H1 (cell line): ENCODE measurements around the gene MICU1.

Experiments
- CBX5 ChIP-seq: fragments of 300-800, 300-1000 bp; sonication (generic); IDR thresholded peaks from 2 replicates; pipeline ENCODE4 v1.7.1; 2016; ENCODE audit warnings: antibody characterized with exemption, low read length, low read depth
- CTCF ChIP-seq, 3 experiments: IDR thresholded peaks; 1 replicate in 2 of 3; 2 replicates in 1 of 3; pipeline versions ENCODE4 v1.5.1 to v1.6.1; 2011; ENCODE audit warnings: low read length in 3 of 3, mild to moderate bottlenecking in 3 of 3, inconsistent platforms in 2 of 3, low read depth in 1 of 3, moderate library complexity in 1 of 3; ENCODE audit not compliant: insufficient read depth in 1 of 3; ENCODE audit errors: control extremely low read depth in 1 of 3
- EGR1 ChIP-seq: IDR thresholded peaks from 2 replicates; pipeline ENCODE4 v1.6.1; 2011; ENCODE audit warnings: low read depth, low read length, borderline replicate concordance
- YY1 ChIP-seq: IDR thresholded peaks from 2 replicates; pipeline ENCODE4 v1.6.1; 2011; ENCODE audit warnings: low read depth, mild to moderate bottlenecking, low read length
- ZNF274 ChIP-seq: IDR thresholded peaks from 2 replicates; pipeline ENCODE4 v1.7.0; 2012; ENCODE audit warnings: low read length, borderline replicate concordance; ENCODE audit errors: extremely low read depth

- TF ChIP-seq CTCF (IDR thresholded peaks at IDR 0.05; ENCODE audit: control extremely low read depth in 1 of 3, insufficient read depth in 1 of 3, low read depth in 1 of 3, low read length in 3 of 3) = no peak
- no peak for TF ChIP-seq YY1
- no peak for TF ChIP-seq ZNF274
- TF ChIP-seq CBX5 = no peak
- TF ChIP-seq EGR1 = no peak
Measured at GRCh38 chr10:72389716-72390115, 236.2 kb downstream of the MICU1 start.
